Activated B cell treated with CpG ODN at 0.5 μM for 24 hours (primary cell): ENCODE measurements around the gene IGLON5. TPM values are rescaled to one million over a fixed set of nuclear protein-coding genes. Genes with fewer than 3 reads are reported as not detected.

Experiments
- ATAC-seq: fragments of 200-7000 bp; cut with Tn5 transposase; one replicate; pipeline ENCODE4 v1.10.0; 2021; ENCODE audit warnings: low read depth, mild to moderate bottlenecking, moderate library complexity
- CTCF ChIA-PET: fragments of 350-600 bp; sonication (Branson Sonifier 250); formaldehyde crosslinking; loops from one replicate; lab custom pipeline; 2021; ENCODE audit warnings: antibody characterized with exemption; lab: Charles Lee
- POLR2A ChIA-PET: fragments of 350-600 bp; sonication (Branson Sonifier 250); formaldehyde crosslinking; loops from one replicate; lab custom pipeline; 2021; ENCODE audit warnings: antibody characterized with exemption; lab: Charles Lee
- DNase-seq: peaks from one replicate; pipeline ENCODE4 v3.0.0; 2022
- H3K27ac Mint-ChIP-seq: one replicate; pipeline ENCODE4 v1.8.0; 2020; ENCODE audit warnings: mixed read lengths
- H3K27me3 Mint-ChIP-seq: one replicate; pipeline ENCODE4 v1.8.0; 2021; ENCODE audit warnings: mixed read lengths
- H3K36me3 Mint-ChIP-seq: one replicate; pipeline ENCODE4 v1.8.0; 2021; ENCODE audit warnings: low read depth, mixed read lengths
- H3K4me1 Mint-ChIP-seq: one replicate; pipeline ENCODE4 v1.8.0; 2021; ENCODE audit warnings: mixed read lengths
- H3K4me3 Mint-ChIP-seq: one replicate; pipeline ENCODE4 v1.8.0; 2020; ENCODE audit warnings: mild to moderate bottlenecking, mixed read lengths
- H3K9me3 Mint-ChIP-seq: one replicate; pipeline ENCODE4 v1.8.0; 2020; ENCODE audit warnings: mixed read lengths
- intact Hi-C: fragments of 100-400 bp; cut with micrococcal nuclease; formaldehyde crosslinking; loops from one replicate; pipeline ENCODE4 v1.15.1; 2024
- total RNA-seq: library from RNA; stranded (reverse); gene quantifications from 2 replicates; pipeline ENCODE4 v1.2.3, GENCODE V29; 2022
- TF ChIP-seq, protein P1 (sequence below): fragments of 200-600 bp; IDR thresholded peaks from one replicate; pipeline ENCODE4 v1.8.0; 2022; ENCODE audit warnings: antibody characterized with exemption, mild to moderate bottlenecking

IGLON5 gene
- total RNA-seq, 1 donor from 2014 or later, result not detected

DNA sequence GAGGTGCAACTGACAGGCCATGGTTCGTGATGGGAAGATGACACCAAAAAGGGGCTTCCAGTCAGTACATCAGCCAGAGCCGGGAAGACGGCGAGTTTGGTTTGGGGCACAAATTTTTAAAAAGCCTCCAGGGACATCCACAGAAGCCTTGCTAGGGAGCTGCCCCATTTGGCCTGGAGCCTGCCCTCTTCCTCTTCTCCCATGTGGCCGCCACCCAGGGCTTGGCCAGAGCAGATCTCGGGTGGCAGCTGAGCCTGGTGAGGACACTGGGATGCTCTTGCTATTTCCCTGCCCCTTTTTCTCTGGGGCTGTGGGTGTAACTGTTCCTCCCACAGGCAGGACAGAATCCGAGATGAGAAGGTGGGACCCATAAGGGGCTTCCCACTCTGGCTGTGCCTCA lies 46.5 kb downstream of the IGLON5 start:
- Mint-ChIP-seq H3K27me3 (no peaks in the 10 kb centered on the region), H3K4me1 (peaks cover 9% of the 10 kb centered on the region), H3K4me3 (no peak overlapping the region), H3K9me3 (no peaks in the 10 kb centered on the region), H3K27ac (no peak overlapping the region), H3K36me3 (peaks cover 4% of the 10 kb centered on the region)
- intact Hi-C loops, result no loop called here
- TF ChIP-seq, protein P1, sequence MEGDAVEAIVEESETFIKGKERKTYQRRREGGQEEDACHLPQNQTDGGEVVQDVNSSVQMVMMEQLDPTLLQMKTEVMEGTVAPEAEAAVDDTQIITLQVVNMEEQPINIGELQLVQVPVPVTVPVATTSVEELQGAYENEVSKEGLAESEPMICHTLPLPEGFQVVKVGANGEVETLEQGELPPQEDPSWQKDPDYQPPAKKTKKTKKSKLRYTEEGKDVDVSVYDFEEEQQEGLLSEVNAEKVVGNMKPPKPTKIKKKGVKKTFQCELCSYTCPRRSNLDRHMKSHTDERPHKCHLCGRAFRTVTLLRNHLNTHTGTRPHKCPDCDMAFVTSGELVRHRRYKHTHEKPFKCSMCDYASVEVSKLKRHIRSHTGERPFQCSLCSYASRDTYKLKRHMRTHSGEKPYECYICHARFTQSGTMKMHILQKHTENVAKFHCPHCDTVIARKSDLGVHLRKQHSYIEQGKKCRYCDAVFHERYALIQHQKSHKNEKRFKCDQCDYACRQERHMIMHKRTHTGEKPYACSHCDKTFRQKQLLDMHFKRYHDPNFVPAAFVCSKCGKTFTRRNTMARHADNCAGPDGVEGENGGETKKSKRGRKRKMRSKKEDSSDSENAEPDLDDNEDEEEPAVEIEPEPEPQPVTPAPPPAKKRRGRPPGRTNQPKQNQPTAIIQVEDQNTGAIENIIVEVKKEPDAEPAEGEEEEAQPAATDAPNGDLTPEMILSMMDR, result no peak
- CTCF ChIA-PET, result no interaction called here
- DNase-seq, result no peak
- POLR2A ChIA-PET, result interaction anchor here (0.7 to 1.5 kb wide), 2 partner anchors 9 to 13 kb away, joined by 3 to 12 read pairs; no protein-coding TSS in a partner anchor
- ATAC-seq, result no peak

DNA sequence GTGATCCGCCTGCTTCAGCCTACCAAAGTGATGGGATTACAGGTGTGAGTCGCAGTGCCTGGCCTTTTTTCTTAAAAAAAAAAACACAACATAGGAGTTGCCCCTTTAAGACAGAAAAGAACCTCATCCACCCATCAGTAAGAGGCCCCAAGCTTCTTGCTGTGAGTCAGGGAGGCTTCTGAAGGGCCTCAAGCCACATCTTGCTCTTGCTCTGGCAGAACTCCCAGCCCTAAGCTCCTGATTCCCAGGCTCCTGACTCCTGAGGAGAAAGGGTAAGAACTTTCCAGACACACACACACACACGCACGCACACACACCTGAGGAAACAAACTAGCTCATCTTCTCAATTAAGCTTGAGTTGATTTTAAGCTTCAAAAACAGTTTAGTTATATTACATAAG lies 47.9 kb downstream of the IGLON5 start:
- intact Hi-C loops, result no loop called here
- no peaks in the 10 kb centered on the region for H3K9me3 Mint-ChIP-seq
- ATAC-seq (no peak), DNase-seq (no peak)
- H3K4me1 Mint-ChIP-seq, result peaks cover 19% of the 10 kb centered on the region
- H3K27me3 Mint-ChIP-seq, result no peaks in the 10 kb centered on the region
- ChIA-PET CTCF (interaction anchor here (0.9 kb wide), 2 partner anchors 20 to 79 kb away, joined by 4 read pairs; no protein-coding TSS in a partner anchor), POLR2A (interaction anchor here (0.6 kb wide), 1 partner anchor 58 kb away, joined by 4 read pairs; the partner anchor contains the start of gene SIGLEC10)
- H3K27ac Mint-ChIP-seq, result no peak overlapping the region
- peaks cover 2% of the 10 kb centered on the region for H3K36me3 Mint-ChIP-seq
- TF ChIP-seq, protein P1, result no peak
- no peak overlapping the region for H3K4me3 Mint-ChIP-seq

DNA sequence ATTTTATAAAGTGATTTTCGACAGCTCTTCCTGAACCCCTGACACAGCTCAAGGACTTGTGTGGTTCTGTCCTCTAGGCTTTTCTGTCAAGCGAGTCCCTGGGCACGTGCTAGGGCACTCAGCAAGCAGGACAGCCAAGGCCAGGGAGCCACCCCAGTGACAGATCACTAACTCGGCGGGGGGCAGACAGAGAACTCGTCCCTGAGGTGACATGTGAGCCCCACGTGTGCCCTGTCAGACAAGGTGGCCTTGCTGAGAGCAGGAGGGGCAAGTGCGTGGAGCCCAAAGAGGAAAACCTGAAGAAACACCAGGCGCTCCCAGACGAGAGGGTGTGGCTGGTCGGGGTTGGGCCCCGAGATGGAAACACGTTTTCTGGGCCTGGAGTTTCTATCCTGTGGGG lies 49.8 kb downstream of the IGLON5 start:
- ChIA-PET POLR2A (interaction anchor here (0.9 kb wide), 1 partner anchor 12 kb away, joined by 3 read pairs; no protein-coding TSS in a partner anchor), CTCF (no interaction called here)
- ATAC-seq (no peak), DNase-seq (no peak)
- Mint-ChIP-seq H3K4me3 (no peak overlapping the region), H3K9me3 (no peaks in the 10 kb centered on the region), H3K27ac (no peak overlapping the region), H3K27me3 (no peaks in the 10 kb centered on the region), H3K36me3 (peaks cover 5% of the 10 kb centered on the region), H3K4me1 (peaks cover 33% of the 10 kb centered on the region)
- TF ChIP-seq, protein P1, result no peak
- intact Hi-C loops, result loop anchor here (10.0 kb wide), 1 partner anchor 556 kb away; no protein-coding TSS in a partner anchor

DNA sequence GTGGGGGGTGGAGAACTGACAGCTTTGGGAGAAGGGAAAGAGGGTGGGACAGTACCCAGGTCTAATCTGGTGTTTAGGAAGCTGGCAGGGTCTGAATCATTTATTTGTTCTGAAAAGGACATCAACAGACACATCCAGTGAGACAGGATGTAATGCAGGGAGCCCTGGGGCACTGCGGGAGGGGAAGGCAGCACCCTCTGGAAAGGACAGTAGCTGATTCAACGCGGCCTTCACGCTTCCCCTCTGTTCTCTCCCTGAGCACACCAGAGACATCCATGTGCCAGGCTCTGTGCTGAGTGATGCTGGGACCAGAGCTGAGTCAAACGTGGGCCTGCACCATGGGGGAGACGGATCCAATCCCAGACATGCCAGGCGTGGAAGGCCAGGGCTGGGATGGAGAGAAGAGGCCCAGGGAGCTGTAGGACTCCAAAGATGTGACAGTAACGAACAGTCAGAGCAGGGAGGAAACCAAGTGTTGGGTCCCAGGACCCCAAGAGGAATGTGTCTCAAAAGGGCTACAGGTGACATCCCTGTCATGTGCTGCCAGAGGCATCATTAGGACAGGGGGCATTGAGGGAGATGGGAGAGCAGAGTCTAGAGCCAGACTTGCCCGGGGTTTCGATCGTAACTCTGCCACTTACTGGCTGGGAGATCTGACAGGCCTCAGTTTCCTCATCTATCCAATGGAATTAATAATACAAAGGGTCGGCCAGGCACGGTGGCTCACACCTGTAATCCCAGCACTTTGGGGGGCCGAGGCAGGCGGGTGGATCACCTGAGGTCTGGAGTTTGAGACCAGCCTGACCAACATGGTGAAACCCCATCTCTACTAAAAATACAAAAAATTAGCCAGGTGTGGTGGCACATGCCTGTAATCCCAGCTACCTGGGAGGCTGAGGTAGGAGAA lies 53.0 kb downstream of the IGLON5 start:
- CTCF ChIA-PET, result no interaction called here
- Mint-ChIP-seq H3K4me1 (peaks cover 39% of the 10 kb centered on the region), H3K27me3 (no peaks in the 10 kb centered on the region), H3K27ac (peak overlapping the region; percentile 20), H3K36me3 (peaks cover 12% of the 10 kb centered on the region), H3K4me3 (peak overlapping the region; percentile 42), H3K9me3 (no peaks in the 10 kb centered on the region)
- intact Hi-C loops, result loop anchor here (10.0 kb wide), 1 partner anchor 560 kb away; no protein-coding TSS in a partner anchor
- POLR2A ChIA-PET, result interaction anchor here (1.5 to 2.1 kb wide), 2 partner anchors 25 kb away, joined by 5 to 12 read pairs; no protein-coding TSS in a partner anchor
- TF ChIP-seq, protein P1, result no peak
- DNase-seq (no peak), ATAC-seq (no peak)
